MCF 10A (cell line): Measurements from ENCODE around the gene PTP4A2. TPM values are rescaled to one million over a fixed set of nuclear protein-coding genes. Genes with fewer than 3 reads are reported as not detected.

Source experiments
- Bru-seq: library from RNA; stranded (reverse); fragments of 400-500 nt; gene quantifications from one replicate; lab custom pipeline; 2021; lab: Mats Ljungman, UMichigan
- BruChase-seq, 2 experiments: library from RNA; stranded (reverse); fragments of 400-500 nt; gene quantifications; one replicate each; lab custom pipeline; 2021; lab: Mats Ljungman, UMichigan
- BruUV-seq: library from RNA; stranded (reverse); fragments of 400-500 nt; replicated peaks from 2 replicates; lab custom pipeline; 2021; lab: Mats Ljungman, UMichigan
- CTCF ChIA-PET: fragments of 300-600 bp; sonication (Branson Sonifier 250); formaldehyde crosslinking; extraction: SDS; loops from one replicate; lab custom pipeline; 2021; ENCODE audit warnings: antibody characterized with exemption, inconsistent platforms; lab: Yijun Ruan, JAX
- POLR2A ChIA-PET: fragments of 300-600, 350-650 bp; sonication (Branson Sonifier 250); formaldehyde crosslinking; extraction: SDS; loops from one replicate; lab custom pipeline; 2020; ENCODE audit warnings: antibody characterized with exemption, inconsistent platforms; lab: Yijun Ruan, JAX
- DNase-seq: peaks from one replicate; pipeline ENCODE4 v3.0.0-alpha.2; 2018; ENCODE audit not compliant: unreplicated experiment
- H3K27ac Mint-ChIP-seq: one replicate; pipeline ENCODE4 v1.8.0; 2022; ENCODE audit warnings: mild to moderate bottlenecking, low read depth, mixed read lengths; ENCODE audit not compliant: unreplicated experiment
- H3K27me3 Mint-ChIP-seq: one replicate; pipeline ENCODE4 v1.8.0; 2022; ENCODE audit warnings: mixed read lengths; ENCODE audit not compliant: insufficient read depth, unreplicated experiment
- H3K36me3 Mint-ChIP-seq: one replicate; pipeline ENCODE4 v1.8.0; 2022; ENCODE audit warnings: mild to moderate bottlenecking, moderate library complexity, mixed read lengths; ENCODE audit not compliant: insufficient read depth, unreplicated experiment
- H3K4me1 Mint-ChIP-seq: one replicate; pipeline ENCODE4 v1.8.0; 2022; ENCODE audit warnings: mixed read lengths; ENCODE audit not compliant: insufficient read depth, unreplicated experiment
- H3K4me3 Mint-ChIP-seq: one replicate; pipeline ENCODE4 v1.8.0; 2022; ENCODE audit warnings: mild to moderate bottlenecking, moderate library complexity, mixed read lengths; ENCODE audit not compliant: unreplicated experiment
- H3K9me3 Mint-ChIP-seq: one replicate; pipeline ENCODE4 v1.8.0; 2022; ENCODE audit warnings: mixed read lengths; ENCODE audit not compliant: unreplicated experiment
- CTCF ChIP-seq: fragments of 200-600 bp; IDR thresholded peaks from one replicate; pipeline ENCODE4 v1.8.0; 2022; ENCODE audit warnings: antibody characterized with exemption, mild to moderate bottlenecking; ENCODE audit not compliant: unreplicated experiment
- intact Hi-C: fragments of 100-400 bp; cut with micrococcal nuclease; formaldehyde crosslinking; loops from 2 replicates; pipeline ENCODE4 v1.14.1; 2022
- long read RNA-seq: library from polyadenylated mRNA; stranded (forward); transcript quantifications from one replicate; pipeline ENCODE4 v2.0.0, GENCODE V29; 2022
- total RNA-seq: library from RNA; stranded (reverse); gene quantifications from 2 replicates; pipeline ENCODE4 v1.2.3, GENCODE V29; 2022

The PTP4A2 gene
- 196 and 220 TPM in 2 replicates for total RNA-seq
- Bru-seq, nascent RNA = percentile 96 among the genes with signal in this experiment
- BruChase-seq, experiment 1, labeled RNA remaining after a 6-hour chase = percentile 98 among the genes with signal in this experiment
- BruChase-seq, experiment 2, labeled RNA remaining after a 2-hour chase = percentile 97 among the genes with signal in this experiment
- long read RNA-seq, transcript PTP4A2-221 (6 exons, 3,921 nt) = major isoform, 281 of 358 reads
- long read RNA-seq, partial matches to known transcripts = 3 of 358 reads
- long read RNA-seq, other reads (novel, unspliced or antisense) = 70 of 358 reads

GRCh38 chr1:31938184-31938975, at the start of gene PTP4A2:
Gene PTP4A2, minus strand, starts transcription at chr1:31938368. Its CDS starts 19,303 bp downstream, at chr1:31919065.
- TF ChIP-seq CTCF = peak; percentile 35
- H3K27me3 Mint-ChIP-seq = no peaks in the 10 kb centered on the region
- POLR2A ChIA-PET = interaction anchor here (0.7 to 12.7 kb wide), 29 partner anchors 8 to 1402 kb away, joined by 3 to 409 read pairs (median 4); partner anchors contain the start of genes KHDRBS1, KPNA6 and TMEM39B
- peaks cover 38% of the 10 kb centered on the region for H3K4me1 Mint-ChIP-seq
- CTCF ChIA-PET = interaction anchor here (0.6 to 6.8 kb wide), 12 partner anchors 15 to 154 kb away, joined by 3 to 120 read pairs (median 4); no protein-coding TSS in a partner anchor
- H3K9me3 Mint-ChIP-seq = no peaks in the 10 kb centered on the region
- peak within 1 kb of the TSS; percentile 97 for H3K27ac Mint-ChIP-seq
- peaks cover 23% of the 10 kb centered on the region for H3K36me3 Mint-ChIP-seq
- intact Hi-C loops = loop anchor here (2.0 kb wide), 1 partner anchor 18 kb away; no protein-coding TSS in a partner anchor
- peak; percentile 97 for DNase-seq
- BruUV-seq = TSS peak; percentile 17
- H3K4me3 Mint-ChIP-seq = peak within 1 kb of the TSS; percentile 96

GRCh38 chr1:31987135-31987619, 49.0 kb upstream of the PTP4A2 start:
- POLR2A ChIA-PET = interaction anchor here (0.6 to 3.9 kb wide), 2 partner anchors 13 to 27 kb away, joined by 3 to 20 read pairs; partner anchors contain the start of gene KHDRBS1
- H3K27me3 Mint-ChIP-seq = no peaks in the 10 kb centered on the region
- H3K4me3 Mint-ChIP-seq = no peak overlapping the region
- no peak for DNase-seq
- intact Hi-C loops = no loop called here
- no peak for TF ChIP-seq CTCF
- H3K27ac Mint-ChIP-seq = no peak overlapping the region
- no peaks in the 10 kb centered on the region for H3K36me3 Mint-ChIP-seq
- no TSS peak for BruUV-seq
- no peaks in the 10 kb centered on the region for H3K9me3 Mint-ChIP-seq
- H3K4me1 Mint-ChIP-seq = peaks cover 10% of the 10 kb centered on the region
- CTCF ChIA-PET = interaction anchor here (0.6 to 0.8 kb wide), 2 partner anchors 9 to 133 kb away, joined by 3 to 7 read pairs; no protein-coding TSS in a partner anchor

GRCh38 chr1:31985430-31985829, 47.3 kb upstream of the PTP4A2 start:
- Mint-ChIP-seq H3K4me1 (peaks cover 10% of the 10 kb centered on the region), H3K36me3 (no peaks in the 10 kb centered on the region), H3K27ac (peak overlapping the region; percentile 87), H3K27me3 (no peaks in the 10 kb centered on the region), H3K4me3 (no peak overlapping the region), H3K9me3 (no peaks in the 10 kb centered on the region)
- CTCF ChIA-PET = interaction anchor here (0.5 to 1.9 kb wide), 5 partner anchors 15 to 461 kb away, joined by 3 to 9 read pairs (median 3); no protein-coding TSS in a partner anchor
- POLR2A ChIA-PET = interaction anchor here (1.0 to 3.9 kb wide), 5 partner anchors 8 to 29 kb away, joined by 3 to 20 read pairs (median 4); partner anchors contain the start of gene KHDRBS1
- intact Hi-C loops = no loop called here
- no peak for TF ChIP-seq CTCF
- no peak for DNase-seq
- no TSS peak for BruUV-seq
